ENCODE measurements around the gene KRT6B. TPM values are rescaled to one million over a fixed set of nuclear protein-coding genes. Genes with fewer than 3 reads are reported as not detected.

KRT6B gene
- total RNA-seq, 1 experiment from 2014 or later = not detected

GRCh38 chr12:52458861-52459260 is 6.9 kb upstream of the KRT6B start:
- ATAC-seq (no peak), DNase-seq (ENCODE audit: low read depth, low spot score) (no peak)
- Histone ChIP-seq H3K36me3 (ENCODE audit: control insufficient read depth in 1 of 2, insufficient read depth in 2 of 2, low read length in 2 of 2) (no peaks in the 10 kb centered on the region), H3K9ac (ENCODE audit: low read length) (no peak overlapping the region), H3K27me3 (ENCODE audit: insufficient read depth, low read length) (no peaks in the 10 kb centered on the region), H3K9me3 (ENCODE audit: control insufficient read depth in 1 of 2, insufficient read depth in 1 of 2, low read depth in 1 of 2, low read length in 2 of 2) (no peaks in the 10 kb centered on the region), H3K9me2 (ENCODE audit: insufficient read depth) (no peaks in the 10 kb centered on the region), H3K79me2 (ENCODE audit: insufficient read depth, low read length) (no peaks in the 10 kb centered on the region), H3K4me1 (ENCODE audit: control insufficient read depth in 1 of 2, insufficient read depth in 2 of 2, low read length in 2 of 2) (peaks cover 4 to 8% of the 10 kb centered on the region in 2 experiments), H2AFZ (ENCODE audit: low read depth, low read length, poor library complexity, severe bottlenecking) (no peak overlapping the region), H3K4me2 (ENCODE audit: low read length) (no peak overlapping the region), H3K4me3 (replicated peaks in 1 of 2; ENCODE audit: low read depth in 1 of 2, low read length in 2 of 2) (no peak overlapping the region), H3K27ac (ENCODE audit: low read depth, low read length) (no peak overlapping the region), H4K20me1 (ENCODE audit: insufficient read depth) (no peaks in the 10 kb centered on the region)
- no TSS peak for BruUV-seq (replicated peaks)
- ChIA-PET RAD21 (ENCODE audit: low non-redundant PET in 1 of 2, low total read pairs in 2 of 2, uncharacterized antibody in 2 of 2, unreplicated experiment in 2 of 2) (no interaction called here), POLR2A (no interaction called here), CTCF (no interaction called here)
- intact Hi-C loops (cut with micrococcal nuclease) = no loop called here
- TF ChIP-seq REST (IDR thresholded peaks at IDR 0.05; ENCODE audit: low read depth) (no peak), ATF3 (IDR thresholded peaks at IDR 0.05) (no peak), YY1 (IDR thresholded peaks at IDR 0.05; ENCODE audit: extremely low read depth, insufficient replicate concordance, low read depth, low read length) (no peak), EZH2phosphoT487 (IDR thresholded peaks at IDR 0.05; ENCODE audit: borderline replicate concordance) (no peak), MAX (IDR thresholded peaks at IDR 0.05) (no peak), ELF1 (IDR thresholded peaks at IDR 0.05; ENCODE audit: borderline replicate concordance, low read depth) (no peak), CEBPB (IDR thresholded peaks at IDR 0.05; ENCODE audit: low read depth) (no peak), ZFX (IDR thresholded peaks at IDR 0.05) (no peak), TCF7L2 (IDR thresholded peaks at IDR 0.05; ENCODE audit: borderline replicate concordance, extremely low read depth, insufficient read depth, insufficient read length) (no peak), CTCF (IDR thresholded peaks at IDR 0.05 in 2 of 3, conservative IDR thresholded peaks at IDR 0.05 in 1 of 3; ENCODE audit: borderline replicate concordance in 1 of 3, insufficient read depth in 1 of 3, low read depth in 2 of 3, low read length in 2 of 3) (no peak), FOSL1 (IDR thresholded peaks at IDR 0.05; ENCODE audit: low read depth) (no peak), EGR1 (IDR thresholded peaks at IDR 0.05; ENCODE audit: low read depth) (no peak), POLR2AphosphoS5 (IDR thresholded peaks at IDR 0.05; ENCODE audit: low read depth, low read length) (no peak), JUND (IDR thresholded peaks at IDR 0.05) (no peak), SIN3A (IDR thresholded peaks at IDR 0.05; ENCODE audit: low read depth) (no peak), ZBTB33 (IDR thresholded peaks at IDR 0.05; ENCODE audit: extremely low read depth, insufficient replicate concordance, low read length) (no peak), EZH2 (IDR thresholded peaks at IDR 0.05) (no peak), RAD21 (IDR thresholded peaks at IDR 0.05; ENCODE audit: low read depth) (no peak)
